Measurements from ENCODE around the gene LIPC. TPM values are rescaled to one million over a fixed set of nuclear protein-coding genes. Genes with fewer than 3 reads are reported as not detected.

LIPC gene
- total and polyA plus RNA-seq, 9 of the 15 experiments (the other 6 are each of a cell fraction or from before 2014, with no cell fraction given) = 0.07 to 0.41 (median 0.11) TPM; not detected in 2

DNA sequence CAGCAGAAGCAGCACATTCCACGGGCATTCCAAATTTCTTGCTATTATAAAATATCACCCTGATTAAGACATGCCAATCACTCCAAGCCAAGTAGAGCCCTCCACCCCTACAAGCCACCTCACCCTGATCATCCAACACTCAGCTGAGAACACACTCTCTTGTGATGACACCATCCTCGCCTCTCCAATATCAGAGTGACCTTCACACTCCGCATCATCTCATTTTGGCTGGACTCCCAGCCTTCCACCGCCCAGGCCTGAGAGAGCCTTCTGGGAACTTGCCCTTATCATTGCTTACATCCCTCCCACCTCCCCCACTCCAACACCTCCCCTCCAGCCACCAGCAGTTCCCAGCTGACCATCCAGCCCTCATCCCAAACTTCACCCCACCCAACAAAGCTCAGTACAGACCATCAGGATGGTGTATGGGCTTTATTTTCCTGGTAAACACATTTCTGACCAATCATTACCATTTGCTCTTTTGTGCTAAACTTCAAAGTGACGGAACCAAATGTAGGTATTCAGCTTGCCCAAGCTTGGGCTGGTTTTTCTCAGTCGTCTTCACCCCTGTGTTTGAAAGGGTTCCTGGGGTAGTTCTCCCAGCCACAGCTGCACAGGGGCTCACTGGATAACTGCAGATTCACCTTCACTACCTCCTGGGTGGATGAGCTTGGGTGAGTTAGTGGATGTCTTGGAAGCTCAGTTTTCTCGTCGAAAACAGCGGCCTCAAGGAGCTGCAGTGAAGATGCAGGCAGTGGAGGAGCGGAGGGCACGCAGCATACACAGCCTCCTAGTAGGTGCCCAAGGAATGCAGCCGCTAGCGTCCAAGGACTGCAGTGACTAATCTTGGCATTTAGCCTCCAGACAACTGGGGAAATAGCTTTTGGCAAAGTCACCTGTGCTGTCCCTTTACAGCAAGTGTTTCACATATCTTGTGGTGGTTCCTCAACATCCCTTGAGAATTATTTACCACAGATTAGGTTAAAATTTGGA, 115.1 kb downstream of the LIPC start (continued):
- no peak for TF ChIP-seq PCBP1 (IDR thresholded peaks at IDR 0.05; ENCODE audit: low read depth, low read length, poor library complexity, severe bottlenecking)
- no peak for TF ChIP-seq RBM34 (IDR thresholded peaks at IDR 0.05; ENCODE audit: borderline replicate concordance, insufficient read depth, low read length)
- TF ChIP-seq, protein P1, sequence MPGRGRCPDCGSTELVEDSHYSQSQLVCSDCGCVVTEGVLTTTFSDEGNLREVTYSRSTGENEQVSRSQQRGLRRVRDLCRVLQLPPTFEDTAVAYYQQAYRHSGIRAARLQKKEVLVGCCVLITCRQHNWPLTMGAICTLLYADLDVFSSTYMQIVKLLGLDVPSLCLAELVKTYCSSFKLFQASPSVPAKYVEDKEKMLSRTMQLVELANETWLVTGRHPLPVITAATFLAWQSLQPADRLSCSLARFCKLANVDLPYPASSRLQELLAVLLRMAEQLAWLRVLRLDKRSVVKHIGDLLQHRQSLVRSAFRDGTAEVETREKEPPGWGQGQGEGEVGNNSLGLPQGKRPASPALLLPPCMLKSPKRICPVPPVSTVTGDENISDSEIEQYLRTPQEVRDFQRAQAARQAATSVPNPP (IDR thresholded peaks at IDR 0.05; ENCODE audit: borderline replicate concordance, insufficient read depth, insufficient read length) = no peak
- no peak for TF ChIP-seq SMARCB1 (IDR thresholded peaks at IDR 0.05; ENCODE audit: insufficient read length, low read depth)
- no peak for TF ChIP-seq POU5F1 (IDR thresholded peaks at IDR 0.05; ENCODE audit: borderline replicate concordance, low read depth, low read length, partially characterized antibody)
- TF ChIP-seq, protein P2, sequence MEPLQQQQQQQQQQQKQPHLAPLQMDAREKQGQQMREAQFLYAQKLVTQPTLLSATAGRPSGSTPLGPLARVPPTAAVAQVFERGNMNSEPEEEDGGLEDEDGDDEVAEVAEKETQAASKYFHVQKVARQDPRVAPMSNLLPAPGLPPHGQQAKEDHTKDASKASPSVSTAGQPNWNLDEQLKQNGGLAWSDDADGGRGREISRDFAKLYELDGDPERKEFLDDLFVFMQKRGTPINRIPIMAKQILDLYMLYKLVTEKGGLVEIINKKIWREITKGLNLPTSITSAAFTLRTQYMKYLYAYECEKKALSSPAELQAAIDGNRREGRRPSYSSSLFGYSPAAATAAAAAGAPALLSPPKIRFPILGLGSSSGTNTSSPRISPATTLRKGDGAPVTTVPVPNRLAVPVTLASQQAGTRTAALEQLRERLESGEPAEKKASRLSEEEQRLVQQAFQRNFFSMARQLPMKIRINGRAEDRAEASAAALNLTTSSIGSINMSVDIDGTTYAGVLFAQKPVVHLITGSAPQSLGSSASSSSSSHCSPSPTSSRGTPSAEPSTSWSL (CRISPR knock-in tag; IDR thresholded peaks at IDR 0.05; ENCODE audit: borderline replicate concordance) = no peak
- peak; percentile 49; the same call in 1 of the 2 replicates for TF ChIP-seq TEAD4 (IDR thresholded peaks at IDR 0.05; ENCODE audit: low read length)
- no peak for TF ChIP-seq TEAD4 (CRISPR knock-in tag; IDR thresholded peaks at IDR 0.05; ENCODE audit: borderline replicate concordance)
- TF ChIP-seq PHB (CRISPR knock-in tag; IDR thresholded peaks at IDR 0.05) = no peak
- TF ChIP-seq, protein P3, sequence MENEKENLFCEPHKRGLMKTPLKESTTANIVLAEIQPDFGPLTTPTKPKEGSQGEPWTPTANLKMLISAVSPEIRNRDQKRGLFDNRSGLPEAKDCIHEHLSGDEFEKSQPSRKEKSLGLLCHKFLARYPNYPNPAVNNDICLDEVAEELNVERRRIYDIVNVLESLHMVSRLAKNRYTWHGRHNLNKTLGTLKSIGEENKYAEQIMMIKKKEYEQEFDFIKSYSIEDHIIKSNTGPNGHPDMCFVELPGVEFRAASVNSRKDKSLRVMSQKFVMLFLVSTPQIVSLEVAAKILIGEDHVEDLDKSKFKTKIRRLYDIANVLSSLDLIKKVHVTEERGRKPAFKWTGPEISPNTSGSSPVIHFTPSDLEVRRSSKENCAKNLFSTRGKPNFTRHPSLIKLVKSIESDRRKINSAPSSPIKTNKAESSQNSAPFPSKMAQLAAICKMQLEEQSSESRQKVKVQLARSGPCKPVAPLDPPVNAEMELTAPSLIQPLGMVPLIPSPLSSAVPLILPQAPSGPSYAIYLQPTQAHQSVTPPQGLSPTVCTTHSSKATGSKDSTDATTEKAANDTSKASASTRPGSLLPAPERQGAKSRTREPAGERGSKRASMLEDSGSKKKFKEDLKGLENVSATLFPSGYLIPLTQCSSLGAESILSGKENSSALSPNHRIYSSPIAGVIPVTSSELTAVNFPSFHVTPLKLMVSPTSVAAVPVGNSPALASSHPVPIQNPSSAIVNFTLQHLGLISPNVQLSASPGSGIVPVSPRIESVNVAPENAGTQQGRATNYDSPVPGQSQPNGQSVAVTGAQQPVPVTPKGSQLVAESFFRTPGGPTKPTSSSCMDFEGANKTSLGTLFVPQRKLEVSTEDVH (IDR thresholded peaks at IDR 0.05; ENCODE audit: low read depth, partially characterized antibody) = no peak
- TF ChIP-seq ZNF586 (CRISPR knock-in tag; conservative IDR thresholded peaks at IDR 0.05) = no peak
- TF ChIP-seq BACH1 (tag; IDR thresholded peaks at IDR 0.05) = no peak
- no peak for TF ChIP-seq CAMTA2 (CRISPR knock-in tag; conservative IDR thresholded peaks at IDR 0.05)
- TF ChIP-seq, protein P4, sequence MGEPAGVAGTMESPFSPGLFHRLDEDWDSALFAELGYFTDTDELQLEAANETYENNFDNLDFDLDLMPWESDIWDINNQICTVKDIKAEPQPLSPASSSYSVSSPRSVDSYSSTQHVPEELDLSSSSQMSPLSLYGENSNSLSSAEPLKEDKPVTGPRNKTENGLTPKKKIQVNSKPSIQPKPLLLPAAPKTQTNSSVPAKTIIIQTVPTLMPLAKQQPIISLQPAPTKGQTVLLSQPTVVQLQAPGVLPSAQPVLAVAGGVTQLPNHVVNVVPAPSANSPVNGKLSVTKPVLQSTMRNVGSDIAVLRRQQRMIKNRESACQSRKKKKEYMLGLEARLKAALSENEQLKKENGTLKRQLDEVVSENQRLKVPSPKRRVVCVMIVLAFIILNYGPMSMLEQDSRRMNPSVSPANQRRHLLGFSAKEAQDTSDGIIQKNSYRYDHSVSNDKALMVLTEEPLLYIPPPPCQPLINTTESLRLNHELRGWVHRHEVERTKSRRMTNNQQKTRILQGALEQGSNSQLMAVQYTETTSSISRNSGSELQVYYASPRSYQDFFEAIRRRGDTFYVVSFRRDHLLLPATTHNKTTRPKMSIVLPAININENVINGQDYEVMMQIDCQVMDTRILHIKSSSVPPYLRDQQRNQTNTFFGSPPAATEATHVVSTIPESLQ (CRISPR knock-in tag; IDR thresholded peaks at IDR 0.05) = 0 out of 2 replicates have a peak, but pooled peaks have one; percentile 38
- TF ChIP-seq ZKSCAN8 (CRISPR knock-in tag; IDR thresholded peaks at IDR 0.05) = no peak
- TF ChIP-seq, protein P5, sequence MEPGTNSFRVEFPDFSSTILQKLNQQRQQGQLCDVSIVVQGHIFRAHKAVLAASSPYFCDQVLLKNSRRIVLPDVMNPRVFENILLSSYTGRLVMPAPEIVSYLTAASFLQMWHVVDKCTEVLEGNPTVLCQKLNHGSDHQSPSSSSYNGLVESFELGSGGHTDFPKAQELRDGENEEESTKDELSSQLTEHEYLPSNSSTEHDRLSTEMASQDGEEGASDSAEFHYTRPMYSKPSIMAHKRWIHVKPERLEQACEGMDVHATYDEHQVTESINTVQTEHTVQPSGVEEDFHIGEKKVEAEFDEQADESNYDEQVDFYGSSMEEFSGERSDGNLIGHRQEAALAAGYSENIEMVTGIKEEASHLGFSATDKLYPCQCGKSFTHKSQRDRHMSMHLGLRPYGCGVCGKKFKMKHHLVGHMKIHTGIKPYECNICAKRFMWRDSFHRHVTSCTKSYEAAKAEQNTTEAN (CRISPR knock-in tag; IDR thresholded peaks at IDR 0.05) = no peak
